ENCODE measurements around the gene ADAMTS12.

ADAMTS12 gene

DNA sequence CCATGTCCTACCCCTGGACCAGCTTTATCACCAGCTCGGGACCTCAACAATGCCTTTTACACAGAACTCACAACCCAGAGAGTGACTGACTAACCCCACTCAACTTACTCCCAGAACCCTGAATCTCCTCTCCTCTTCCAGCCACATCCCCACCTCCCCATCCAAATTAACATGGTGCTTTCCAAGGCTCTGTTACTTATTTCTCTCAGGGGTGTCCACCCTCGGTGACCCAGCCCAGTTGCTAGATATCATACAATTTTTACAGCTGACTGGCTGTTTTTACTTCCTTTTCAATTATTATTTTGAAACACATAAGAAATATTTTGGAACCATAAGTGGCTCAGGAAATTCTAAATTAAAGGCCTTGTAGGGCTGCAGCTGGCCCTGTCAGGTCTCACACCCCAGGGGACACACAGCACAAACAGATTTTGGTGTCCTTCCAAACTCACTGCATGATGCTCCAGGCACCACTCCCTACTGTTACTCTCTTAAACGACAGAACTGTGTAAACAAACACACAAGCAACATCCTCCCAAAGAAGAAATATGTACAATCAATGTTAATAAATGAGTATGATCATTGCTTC is 180.6 kb downstream of the ADAMTS12 start:
- DNase-seq (ENCODE audit: low spot score), result no peak

DNA sequence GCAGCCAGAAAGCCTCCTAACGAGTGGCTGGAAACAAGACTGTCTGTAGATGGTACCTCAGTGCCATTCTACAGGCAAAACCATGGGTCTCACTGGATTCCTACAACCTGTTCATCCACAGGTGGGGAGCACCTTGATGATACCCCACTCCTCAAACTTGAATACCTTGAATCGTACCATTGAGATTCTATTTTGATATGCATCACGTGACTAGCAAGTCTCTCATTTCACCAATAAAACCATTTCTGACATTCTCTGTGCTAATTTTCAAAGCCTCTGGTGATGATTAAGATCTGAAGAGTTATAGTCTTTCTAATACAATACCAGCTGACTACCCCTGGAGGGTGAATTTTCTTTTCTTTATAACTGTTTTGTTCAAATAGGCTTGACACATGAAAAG is 188.9 kb downstream of the ADAMTS12 start:
- no peak for DNase-seq (ENCODE audit: low spot score)

DNA sequence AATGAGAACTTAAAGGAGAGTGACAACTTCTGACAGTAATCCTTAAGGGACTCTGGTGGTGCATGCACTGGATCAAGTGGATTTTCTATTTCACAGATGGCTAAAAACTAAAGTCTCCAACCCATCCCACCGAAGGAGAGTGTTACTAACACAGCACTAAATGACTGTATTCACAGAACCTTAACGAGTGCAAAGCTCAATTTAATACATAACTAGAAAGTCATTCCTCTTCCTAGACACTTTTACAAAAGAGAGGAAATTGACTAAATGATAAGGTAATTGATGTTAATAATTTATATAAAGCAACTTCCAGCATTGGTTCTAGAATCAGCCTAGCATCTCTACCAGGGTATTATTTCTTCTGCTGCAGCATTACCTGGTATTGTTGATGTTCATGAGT is 189.8 kb downstream of the ADAMTS12 start:
- DNase-seq (ENCODE audit: low spot score), result no peak

DNA sequence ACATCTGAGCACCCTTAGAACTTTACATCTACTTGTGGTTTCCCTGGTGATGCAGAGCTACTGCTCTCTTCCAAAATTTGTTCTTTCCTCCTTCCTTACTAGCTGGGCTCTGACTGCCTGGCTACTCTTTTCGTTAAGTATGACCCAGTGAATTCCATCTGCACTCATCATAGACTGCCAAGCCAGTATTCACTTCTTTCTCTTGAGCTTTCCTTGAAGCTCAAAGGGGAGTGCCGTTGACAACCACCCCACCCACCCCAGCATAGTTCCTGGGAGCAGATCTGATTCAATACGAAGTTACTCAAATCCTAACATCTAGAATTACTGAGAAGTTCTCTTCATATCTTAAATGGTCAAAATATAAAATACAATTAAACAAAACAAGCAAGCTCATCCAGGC is 190.5 kb downstream of the ADAMTS12 start:
- DNase-seq (ENCODE audit: low spot score), result peak; percentile 45

DNA sequence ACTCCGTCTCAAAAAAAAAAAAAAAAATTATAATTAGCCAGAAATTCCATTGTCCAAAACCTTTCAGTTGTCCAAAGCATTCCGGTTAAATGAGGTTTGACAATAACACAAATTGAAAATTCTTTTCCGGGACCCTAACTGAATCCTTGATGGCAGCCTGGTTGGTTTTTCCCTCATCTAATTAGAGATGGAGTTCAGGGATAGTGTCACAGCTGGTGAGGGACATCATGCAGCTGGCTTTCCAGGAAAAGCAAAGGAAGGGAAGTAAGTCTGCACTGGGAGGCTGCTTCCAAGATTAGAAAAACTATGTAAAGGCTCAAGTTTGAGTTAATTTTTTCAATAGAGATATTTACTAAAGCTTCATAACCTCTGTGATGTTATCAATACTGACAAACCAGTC is 195.4 kb downstream of the ADAMTS12 start:
- DNase-seq (ENCODE audit: low spot score), result no peak

DNA sequence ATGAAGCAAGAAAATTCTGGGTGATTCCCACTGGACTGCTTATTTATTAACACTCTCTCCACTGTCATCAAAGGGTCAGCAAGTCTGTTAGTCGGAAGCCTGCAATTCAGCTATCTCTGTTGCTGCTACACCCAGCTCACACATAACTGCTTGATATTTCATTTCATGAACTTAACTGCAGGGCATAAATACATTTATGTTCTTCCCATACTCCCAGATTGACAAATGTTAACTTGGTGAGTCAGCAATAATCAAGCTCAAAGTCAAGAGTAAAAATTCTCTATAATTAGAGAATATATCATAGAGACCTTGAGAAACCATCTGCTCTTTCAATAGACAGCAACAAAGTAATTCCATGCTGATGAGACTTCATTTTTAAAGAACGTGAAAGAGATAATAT is 198.8 kb downstream of the ADAMTS12 start:
- DNase-seq (ENCODE audit: low spot score), result no peak

DNA sequence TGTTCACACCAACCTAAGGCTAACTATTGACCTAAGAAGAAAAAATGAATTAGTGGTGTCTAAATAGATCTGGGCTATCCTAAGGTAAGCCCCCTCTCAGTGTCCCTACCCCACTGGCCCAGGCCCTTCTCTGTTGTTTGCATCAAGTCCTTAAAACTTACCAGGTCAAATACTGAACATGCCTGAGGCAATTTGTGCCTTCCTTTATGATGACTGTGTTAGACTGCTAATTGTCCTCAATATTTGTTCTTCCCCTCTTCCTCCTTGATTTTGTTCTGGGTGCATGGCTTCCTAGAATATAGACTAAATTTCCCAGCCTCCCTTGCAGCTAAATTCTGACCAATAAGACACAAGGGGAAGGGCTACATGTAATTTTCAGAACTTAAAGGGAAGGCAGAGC is 199.9 kb downstream of the ADAMTS12 start:
- no peak for DNase-seq (ENCODE audit: low spot score)

DNA sequence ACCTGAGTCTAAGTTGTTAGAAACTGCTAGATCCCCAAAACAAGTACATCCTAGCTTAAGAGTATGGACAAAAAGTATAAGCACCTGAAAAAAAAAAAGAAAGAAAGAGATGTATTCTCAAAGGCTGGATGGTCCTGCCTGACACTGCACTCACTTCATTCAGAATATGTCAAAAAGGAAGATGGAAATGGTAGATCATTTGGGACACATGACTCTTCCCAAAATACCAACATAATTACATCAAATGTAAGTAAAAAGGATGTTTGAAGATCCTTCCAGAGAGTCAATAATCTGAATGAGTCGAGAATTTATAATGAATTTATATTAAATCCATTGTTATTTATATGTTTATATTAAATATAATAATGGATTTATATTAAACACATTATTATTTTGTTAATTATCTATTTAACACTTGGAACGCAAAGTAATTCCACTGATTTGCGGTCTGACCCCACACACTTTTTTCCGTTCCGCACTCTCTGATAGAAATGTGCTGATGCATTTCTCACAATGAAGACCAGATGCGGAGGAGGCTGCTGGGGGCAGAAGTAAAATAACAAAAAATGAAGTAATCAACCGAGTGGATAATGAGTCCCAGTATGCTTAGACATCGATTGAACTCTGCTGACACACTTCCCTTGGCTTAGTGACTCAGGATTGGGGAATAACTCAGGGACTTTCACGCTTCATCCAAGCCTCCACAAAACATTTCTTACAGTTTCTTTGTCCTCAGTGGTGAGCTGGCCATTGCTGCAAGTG is 201.2 kb downstream of the ADAMTS12 start:
- peak; percentile 89 for DNase-seq (ENCODE audit: low spot score)

DNA sequence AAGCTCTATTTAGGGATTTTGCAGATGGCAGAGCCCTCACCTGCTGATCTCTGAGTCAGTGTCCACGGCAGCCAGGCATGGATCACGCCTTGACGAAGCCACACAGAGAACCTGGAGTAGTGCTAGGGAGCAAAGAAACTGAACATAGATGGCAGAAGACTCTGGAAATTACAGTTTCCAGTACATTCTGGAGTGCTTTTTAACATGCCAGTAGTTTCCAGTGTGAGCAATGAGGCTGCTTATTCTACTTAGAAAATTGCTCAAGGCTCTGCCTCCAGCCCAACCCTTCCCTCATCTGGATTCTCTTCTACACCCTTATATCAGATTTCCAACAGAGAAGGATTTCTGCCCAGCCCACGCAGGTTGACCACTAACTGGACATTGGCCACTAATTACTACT is 203.3 kb downstream of the ADAMTS12 start:
- no peak for DNase-seq (ENCODE audit: low spot score)

DNA sequence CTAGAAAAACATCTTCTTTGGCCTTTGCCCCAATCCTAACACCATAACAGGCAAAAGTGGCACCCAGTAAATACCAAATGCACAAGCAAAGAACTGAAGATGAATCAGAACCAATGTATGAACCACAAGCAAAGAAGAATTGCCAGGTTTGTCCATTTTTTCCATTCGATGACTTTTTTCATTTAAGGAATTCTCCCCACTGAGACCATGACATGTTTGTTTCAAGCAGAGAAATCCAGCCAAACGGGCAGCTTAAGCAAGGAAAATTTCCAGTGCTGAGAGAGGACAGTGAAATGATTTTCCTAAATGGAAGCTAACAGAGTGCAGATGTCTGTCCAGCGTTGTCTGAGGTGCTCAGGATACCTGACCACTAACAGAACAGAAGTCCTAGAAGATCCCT is 203.7 kb downstream of the ADAMTS12 start:
- peak; percentile 35 for DNase-seq (ENCODE audit: low spot score)

DNA sequence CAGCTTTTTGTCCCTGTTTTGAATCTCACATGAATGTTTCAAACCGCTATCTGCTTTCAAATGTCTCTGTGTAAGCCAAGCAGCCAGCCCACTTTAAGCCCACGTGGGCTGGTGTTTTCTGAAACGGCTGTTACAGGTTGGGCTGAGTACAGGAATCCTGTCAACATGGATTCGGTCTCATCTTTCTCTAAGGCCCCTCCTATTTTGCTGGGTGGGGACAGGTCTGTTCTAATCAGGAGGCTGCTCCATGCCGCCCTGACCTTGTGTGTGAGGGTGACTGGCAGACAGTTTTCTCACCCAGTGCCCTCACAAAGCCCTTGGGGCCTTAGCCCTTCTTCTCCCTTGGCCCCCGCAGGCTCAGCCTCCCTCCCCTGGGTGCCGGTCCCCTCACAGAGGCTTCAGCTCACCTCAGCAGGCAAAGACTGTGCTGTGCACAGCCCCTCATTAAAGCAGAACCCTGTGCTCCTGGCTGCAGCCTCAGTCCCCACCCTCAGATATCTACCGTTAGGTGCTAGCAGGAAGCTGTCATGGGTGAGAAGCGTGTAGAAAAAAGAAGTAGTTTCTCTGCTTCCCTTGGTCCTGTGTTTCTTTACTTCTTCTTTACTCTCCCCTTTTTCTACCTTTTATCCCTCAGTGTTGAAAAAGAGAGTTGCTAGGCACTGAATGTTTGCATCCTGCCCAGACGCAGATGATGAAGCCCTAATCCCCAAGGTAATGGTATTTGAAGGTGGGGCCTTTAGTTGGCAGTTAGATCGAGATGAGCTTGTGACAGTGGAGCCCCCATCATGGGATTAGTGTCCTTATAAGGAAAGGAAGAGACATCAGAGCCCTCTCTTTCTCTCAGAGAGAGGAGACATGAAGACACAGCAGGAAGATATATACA is 205.7 kb downstream of the ADAMTS12 start:
- DNase-seq (ENCODE audit: low spot score), result no peak

DNA sequence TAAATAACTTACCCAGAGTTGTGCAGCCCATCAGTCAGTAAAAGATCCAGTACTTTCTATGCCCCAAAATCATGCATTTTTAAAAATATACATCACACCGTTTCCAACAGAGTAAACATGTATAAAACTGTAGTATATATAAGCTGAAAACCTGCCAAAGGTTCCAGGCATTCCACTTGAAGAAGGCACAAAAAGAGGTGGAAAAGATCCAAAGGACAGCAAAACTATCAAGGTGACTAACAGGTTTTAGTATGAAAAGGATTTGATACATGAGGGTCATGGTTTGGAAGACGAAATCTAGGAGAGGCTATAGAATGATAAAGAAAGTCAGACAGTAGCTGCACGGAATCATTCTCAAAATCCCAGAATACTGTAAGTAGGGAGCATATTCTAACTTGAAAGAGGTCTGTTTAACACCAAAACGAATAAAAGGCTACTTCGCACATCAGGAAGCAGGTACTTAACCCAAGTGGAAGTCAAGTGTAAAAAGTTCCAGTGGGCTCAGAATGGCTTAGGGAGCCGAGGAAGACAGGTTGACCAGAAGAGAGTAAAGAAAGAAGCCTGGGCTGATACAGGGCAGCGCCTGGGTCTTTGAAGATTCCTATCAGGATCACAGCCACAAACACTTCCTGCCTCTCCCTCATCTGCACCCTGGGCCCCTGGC is 207.2 kb downstream of the ADAMTS12 start:
- DNase-seq (ENCODE audit: low spot score), result no peak

DNA sequence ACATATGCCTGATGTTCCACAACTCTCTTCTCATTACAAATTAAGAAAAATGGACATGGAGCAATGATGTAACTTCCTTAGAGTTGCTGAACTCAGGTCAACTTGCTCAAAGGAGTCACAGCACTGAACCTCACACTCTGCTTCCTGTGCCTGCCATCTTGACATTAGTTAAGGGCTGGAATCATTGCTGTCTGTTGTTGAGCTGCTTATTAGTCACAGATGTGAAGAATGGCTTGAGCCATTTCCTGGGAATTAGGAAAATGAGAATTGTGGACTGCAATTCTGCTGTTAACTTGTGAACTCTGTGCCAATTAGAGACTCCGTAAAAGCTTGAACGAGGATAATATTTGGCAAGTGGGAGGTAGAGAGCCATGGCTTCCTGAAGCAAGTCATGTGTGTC is 212.0 kb downstream of the ADAMTS12 start:
- peak; percentile 61 for DNase-seq (ENCODE audit: low spot score)

DNA sequence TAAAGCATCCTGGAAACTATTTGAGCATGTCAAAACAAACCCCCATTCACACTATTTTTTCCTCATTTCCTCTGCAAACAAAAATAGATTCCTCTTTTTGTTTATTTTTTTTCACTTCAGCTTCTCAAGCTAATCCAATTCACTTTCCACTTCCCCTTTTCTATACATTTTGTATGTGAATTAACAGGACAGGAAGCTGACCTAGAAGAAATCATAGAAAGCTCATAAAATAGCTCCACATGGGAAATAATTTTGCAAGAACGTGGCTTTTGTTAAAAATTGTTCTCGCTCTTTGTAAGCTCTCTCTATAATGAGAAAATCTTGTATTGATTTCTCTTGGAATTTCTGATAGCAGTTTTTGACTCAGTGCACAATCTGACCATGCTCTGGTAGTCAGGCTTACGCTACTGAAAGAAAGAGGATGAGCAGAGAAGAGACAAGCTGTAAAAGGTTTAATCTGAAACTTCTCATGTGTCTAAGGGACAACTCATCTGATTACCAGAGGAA is 215.8 kb downstream of the ADAMTS12 start:
- DNase-seq (ENCODE audit: low spot score), result no peak

DNA sequence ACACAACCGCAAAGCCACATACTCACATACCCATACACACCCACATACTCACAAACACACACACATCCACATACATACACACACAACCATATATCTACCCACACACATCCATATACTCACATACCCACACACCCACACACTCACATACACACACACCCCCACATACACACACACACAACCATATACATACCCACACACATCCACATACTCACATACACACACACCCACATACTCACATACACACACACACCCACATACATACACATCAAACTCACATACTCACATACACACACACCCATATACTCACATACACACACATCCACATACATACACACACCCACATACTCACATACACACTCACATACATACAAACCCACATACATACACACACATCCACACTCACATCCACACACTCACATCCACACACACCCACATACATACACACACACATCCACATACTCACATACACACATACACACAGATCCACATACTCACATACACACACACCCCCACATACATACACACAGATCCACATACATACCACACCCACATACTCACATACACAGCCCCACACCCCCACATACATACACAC is 220.0 kb downstream of the ADAMTS12 start:
- no peak for DNase-seq (ENCODE audit: low spot score)

DNA sequence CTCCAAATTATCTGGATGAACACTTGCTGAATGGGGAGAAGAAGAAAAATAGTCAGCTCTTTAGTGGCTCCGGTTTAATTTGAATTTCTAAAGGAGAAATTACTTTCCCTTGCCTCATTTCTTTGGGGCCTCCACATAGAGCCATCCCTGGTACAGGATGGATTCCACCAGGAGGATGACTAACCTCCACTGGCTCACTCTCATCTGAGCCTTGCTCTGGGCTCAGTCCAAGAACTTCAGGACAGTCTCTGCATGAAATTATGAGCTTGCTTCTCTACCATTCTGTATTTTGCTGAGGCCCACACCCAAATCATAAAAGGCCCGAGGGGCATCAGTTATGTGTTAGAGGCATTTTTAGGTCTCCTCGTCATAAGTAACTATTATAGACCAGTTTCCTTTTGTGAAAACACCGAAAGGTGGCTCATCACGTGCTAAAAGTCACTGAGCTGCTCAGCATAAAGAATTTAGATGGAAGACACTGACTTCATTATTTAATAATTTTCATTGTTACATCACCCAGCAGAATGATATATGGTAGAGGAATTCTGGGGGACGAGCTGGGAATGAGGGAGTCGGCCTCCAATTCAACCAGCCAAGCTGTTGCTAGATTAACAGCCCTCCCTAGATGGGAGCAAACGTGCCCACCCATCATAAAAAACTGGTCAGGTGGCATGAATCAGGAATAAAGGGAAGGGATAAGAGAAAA is 228.9 kb downstream of the ADAMTS12 start:
- DNase-seq (ENCODE audit: low spot score), result peak; percentile 62

DNA sequence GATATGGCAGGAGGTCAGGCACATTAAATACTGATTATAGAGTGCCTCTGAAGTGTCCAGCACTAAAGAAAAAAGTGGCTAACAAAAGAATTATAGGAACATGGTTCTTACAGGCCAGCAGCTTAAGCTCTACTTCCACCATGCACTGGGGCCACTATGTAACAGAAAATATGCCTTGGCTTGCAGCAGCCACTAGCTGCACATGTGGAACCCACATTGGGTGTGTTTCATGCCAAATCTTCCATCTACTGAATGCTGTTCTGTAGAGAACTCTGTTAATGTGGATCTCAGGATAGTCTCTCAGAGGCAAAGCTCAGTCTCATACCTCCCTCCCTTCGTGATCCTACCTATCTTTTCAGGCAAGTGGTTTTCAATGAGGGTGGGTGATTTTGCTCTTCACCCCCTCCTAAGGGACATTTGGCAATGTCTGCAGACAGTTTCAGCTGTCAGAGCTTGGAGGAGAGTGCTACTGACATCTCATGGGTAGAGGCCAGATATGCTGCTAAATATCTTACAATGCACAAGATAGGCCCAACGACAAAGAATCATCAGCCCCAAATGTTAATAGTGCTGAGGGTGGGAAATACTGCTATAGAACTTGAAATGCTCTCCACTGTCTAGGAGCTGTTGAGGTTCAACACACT is 232.1 kb downstream of the ADAMTS12 start:
- DNase-seq (ENCODE audit: low spot score), result no peak

DNA sequence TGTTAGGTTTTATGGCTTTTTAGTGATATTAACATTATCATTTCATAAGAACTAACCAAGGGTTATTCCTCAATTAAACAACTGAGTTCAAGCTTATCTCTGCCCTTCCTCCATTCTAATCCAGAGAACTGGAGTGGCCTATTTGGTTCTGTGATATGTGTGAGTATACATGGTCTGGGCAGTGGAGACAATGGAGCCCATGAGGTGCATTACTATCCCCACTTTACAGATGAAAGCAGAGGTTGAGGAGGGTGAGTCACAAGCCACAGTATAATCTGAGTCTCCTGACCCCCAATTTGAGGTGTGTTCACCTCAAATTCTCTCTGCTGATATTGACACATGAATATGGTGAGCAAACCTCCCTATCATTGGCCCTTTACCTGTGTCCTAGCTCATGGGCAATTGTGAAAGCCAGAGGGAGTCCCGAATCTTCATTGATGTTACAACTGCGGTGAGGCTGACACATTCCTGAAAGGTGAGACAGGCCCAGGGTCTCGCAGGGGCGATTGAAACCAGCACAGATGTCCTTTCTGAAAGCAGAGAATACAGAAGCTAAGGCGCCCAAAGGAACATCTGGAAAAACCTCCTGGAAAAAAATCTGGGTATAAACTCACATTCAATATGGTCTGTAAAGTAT is 233.9 kb downstream of the ADAMTS12 start:
- DNase-seq (ENCODE audit: low spot score), result no peak

DNA sequence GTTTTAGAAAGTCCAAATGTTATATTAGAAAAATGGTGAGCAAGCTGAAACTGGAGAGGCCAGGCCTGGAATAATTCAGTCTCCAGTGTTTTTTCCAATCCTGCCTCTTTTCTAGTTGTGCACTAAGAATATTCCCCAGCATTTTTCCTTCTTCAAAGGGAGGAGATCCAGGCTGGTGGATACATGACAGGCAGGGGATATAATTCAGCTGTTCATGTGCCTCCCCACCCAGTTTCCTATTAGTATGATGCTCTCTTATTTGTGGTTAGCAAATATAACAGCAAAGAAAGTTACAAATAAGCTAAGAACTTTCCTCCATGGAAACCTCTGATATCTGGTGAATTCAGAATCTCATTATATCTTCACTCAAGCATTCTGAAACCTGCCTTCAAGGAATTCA is 234.6 kb downstream of the ADAMTS12 start:
- no peak for DNase-seq (ENCODE audit: low spot score)

DNA sequence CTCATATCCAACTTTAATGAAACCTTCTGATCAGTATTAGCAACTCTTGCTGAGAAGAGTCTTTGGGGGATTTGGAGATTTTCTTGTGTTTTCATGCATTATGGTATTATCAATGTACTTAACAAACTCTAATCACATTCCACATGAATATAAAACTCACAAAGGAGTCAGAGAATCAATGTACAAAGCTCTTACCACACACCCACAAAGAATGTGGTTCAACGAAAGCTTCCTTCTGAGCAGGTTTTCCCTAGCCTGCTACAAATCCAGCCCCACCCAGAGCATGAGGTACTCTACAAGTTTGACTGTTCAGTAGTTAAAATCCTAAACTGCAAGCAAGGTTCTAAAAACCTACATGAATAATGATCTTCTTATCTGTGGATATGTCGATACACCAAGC is 240.9 kb downstream of the ADAMTS12 start:
- DNase-seq (ENCODE audit: low spot score), result no peak

Measured in AG08395 (cell line).